GM19193 (cell line): ENCODE results near the gene LHX4.

ENCODE experiments used
- POLR2A ChIP-seq: IDR thresholded peaks from 4 replicates; pipeline ENCODE4 v1.6.1; 2011; ENCODE audit not compliant: insufficient read depth, insufficient read length; ENCODE audit errors: extremely low read depth

Gene LHX4

GRCh38 chr1:180243517-180244221 is 13.6 kb downstream of the LHX4 start:
- no peak for TF ChIP-seq POLR2A

GRCh38 chr1:180244840-180245239 is 14.8 kb downstream of the LHX4 start:
- no peak for TF ChIP-seq POLR2A

- TF ChIP-seq POLR2A = no peak
These were observed 16.5 kb downstream of the LHX4 start for GRCh38 chr1:180246579-180246978.

GRCh38 chr1:180247061-180247460 is 17.0 kb downstream of the LHX4 start:
- no peak for TF ChIP-seq POLR2A

DNA sequence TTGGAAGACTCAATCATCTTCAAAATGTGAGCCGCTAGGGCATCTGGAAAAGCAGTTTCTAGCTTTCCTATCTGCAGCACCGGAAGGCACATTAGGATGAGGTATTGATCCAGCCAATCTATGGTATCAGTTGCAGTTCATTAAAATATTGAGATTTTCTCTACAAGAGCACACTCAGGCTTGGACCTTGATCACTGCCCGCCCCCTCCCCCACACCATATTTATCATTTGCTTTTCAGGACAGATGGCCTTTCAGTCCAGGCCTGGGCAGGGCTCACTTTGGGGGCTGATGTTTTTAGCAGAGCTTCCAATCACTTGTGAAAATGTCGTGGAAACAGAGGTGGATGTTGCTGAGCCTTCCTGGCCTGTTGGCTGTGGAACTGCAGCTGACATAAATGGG is 17.5 kb downstream of the LHX4 start:
- no peak for TF ChIP-seq POLR2A

- no peak for TF ChIP-seq POLR2A
These were observed 18.1 kb downstream of the LHX4 start for GRCh38 chr1:180248176-180248575.

DNA sequence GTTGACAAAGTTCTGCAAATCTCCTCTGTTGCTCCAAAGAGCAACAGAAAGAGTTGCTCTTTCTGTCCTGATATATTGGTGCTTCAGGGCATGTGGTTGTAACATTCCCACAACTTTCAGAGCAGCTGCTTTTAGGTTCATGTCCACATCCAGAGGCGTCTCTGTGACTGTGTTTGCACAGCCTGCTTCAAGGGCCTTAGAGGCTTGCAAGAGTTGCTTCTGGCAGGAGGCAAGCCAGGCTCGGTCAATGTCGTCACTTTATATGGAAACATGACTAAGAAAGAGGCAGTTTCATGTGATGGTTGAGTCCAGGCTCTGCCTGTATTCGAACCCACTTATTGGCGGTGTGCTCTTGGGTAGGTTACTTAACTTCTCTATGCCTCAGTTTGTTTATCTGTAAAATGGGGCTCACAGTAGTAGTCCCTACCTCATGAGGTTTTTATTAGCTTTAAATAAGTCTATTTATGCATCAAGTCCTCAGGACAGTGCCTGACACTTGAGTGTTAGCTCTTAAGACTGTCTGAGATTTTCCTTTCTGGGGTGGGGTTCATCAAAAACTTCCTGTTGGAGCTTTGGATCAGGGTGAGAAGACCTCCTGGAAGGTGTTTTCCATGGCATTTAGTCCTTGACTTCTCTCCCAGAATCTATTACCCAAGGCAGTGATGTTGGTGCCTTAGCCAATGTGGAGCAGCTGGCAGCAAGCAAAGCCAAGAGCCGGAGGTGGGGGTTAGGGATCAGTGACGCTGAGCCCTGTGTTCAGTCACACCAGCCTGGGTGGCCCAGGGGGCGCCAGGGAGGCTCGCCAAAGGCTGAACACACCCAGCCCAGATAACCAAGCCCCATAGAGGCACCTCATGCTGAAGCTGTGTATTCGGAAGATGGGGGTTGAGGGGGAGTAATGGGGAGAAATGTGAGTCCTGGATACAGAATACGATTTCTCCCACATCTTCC is 18.9 kb downstream of the LHX4 start:
- TF ChIP-seq POLR2A = no peak

GRCh38 chr1:180249725-180250498 is 19.8 kb downstream of the LHX4 start:
- no peak for TF ChIP-seq POLR2A

- TF ChIP-seq POLR2A = no peak
These were observed 20.4 kb downstream of the LHX4 start for GRCh38 chr1:180250499-180250770.

GRCh38 chr1:180250883-180251509 is 20.9 kb downstream of the LHX4 start:
- no peak for TF ChIP-seq POLR2A

- no peak for TF ChIP-seq POLR2A
These were observed 21.7 kb downstream of the LHX4 start for GRCh38 chr1:180251526-180252305.

- TF ChIP-seq POLR2A = no peak
These were observed 22.8 kb downstream of the LHX4 start for GRCh38 chr1:180252638-180253536.
